T-helper 17 cell (primary cell): ENCODE results near the gene HMCN2. TPM values are rescaled to one million over a fixed set of nuclear protein-coding genes. Genes with fewer than 3 reads are reported as not detected.
"Not testable (repeated sequence)": the region's sequence is repeated elsewhere in the genome, so short reads cannot be mapped to it uniquely, and the experiment has no call there.

Experiments used
- ATAC-seq: fragments of 150-1000 bp; cut with Tn5 transposase; 2 replicates; pipeline ENCODE4 v1.10.0; 2021; ENCODE audit warnings: mild to moderate bottlenecking, moderate library complexity
- DNase-seq, 3 donors: peaks; one replicate each; pipeline versions ENCODE4 v3.0.0 to v3.0.0-alpha.2; 2020 to 2021
- H3K9me3 ChIP-seq: one replicate; pipeline ENCODE4 v1.7.0; 2013; ENCODE audit warnings: low read length, mild to moderate bottlenecking; ENCODE audit not compliant: control insufficient read depth, poor library complexity, severe bottlenecking
- H3K27ac Mint-ChIP-seq: one replicate; pipeline ENCODE4 v1.8.0; 2022; ENCODE audit warnings: mild to moderate bottlenecking, moderate library complexity, mixed read lengths
- H3K27me3 Mint-ChIP-seq: one replicate; pipeline ENCODE4 v1.8.0; 2022; ENCODE audit warnings: mixed read lengths
- H3K36me3 Mint-ChIP-seq: one replicate; pipeline ENCODE4 v1.8.0; 2022; ENCODE audit warnings: low read depth, mixed read lengths
- H3K4me1 Mint-ChIP-seq: one replicate; pipeline ENCODE4 v1.8.0; 2022; ENCODE audit warnings: mild to moderate bottlenecking, mixed read lengths
- H3K4me3 Mint-ChIP-seq: one replicate; pipeline ENCODE4 v1.8.0; 2022; ENCODE audit warnings: mild to moderate bottlenecking, moderate library complexity, mixed read lengths
- total RNA-seq, 4 donors: library from RNA in 2 of 4; stranded (reverse) in 2 of 4; gene quantifications; one replicate each; pipeline ENCODE4 v1.2.3 and lab custom pipeline; 2022 to 2026

Gene HMCN2
- total RNA-seq, 2 donors from 2014 or later: 0.12 TPM; not detected in 1

DNA sequence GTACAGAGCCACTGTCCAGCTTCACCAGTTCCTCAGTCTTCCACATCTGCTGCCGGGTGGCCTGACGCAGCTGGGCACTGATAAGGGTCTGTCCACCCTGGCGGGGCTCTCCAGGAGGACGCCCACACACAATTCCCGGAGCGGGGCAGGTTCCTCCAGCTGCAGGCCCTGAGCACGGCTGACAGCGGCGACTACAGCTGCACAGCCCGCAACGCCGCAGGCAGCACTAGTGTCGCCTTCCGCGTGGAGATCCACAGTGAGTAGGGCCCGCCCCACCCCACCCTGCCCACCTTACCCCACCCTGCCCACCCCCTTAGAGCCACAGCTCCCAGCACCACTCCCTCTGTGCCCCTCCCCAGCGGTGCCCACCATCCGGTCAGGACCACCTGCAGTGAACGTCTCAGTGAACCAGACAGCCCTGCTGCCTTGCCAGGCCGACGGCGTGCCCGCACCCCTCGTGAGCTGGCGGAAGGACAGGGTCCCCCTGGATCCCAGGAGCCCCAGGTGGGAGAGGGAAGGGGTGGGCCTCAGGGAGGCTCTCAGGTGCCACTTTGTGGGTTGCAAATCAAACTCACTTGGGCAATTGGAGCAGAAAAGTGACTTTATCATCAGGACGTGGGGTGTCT lies 130.4 kb downstream of the HMCN2 start:
- H3K36me3 Mint-ChIP-seq: peaks cover 3% of the 10 kb centered on the region
- H3K4me1 Mint-ChIP-seq: no peaks in the 10 kb centered on the region
- no peak for ATAC-seq
- peaks cover 19% of the 10 kb centered on the region for H3K27me3 Mint-ChIP-seq
- no peaks in the 10 kb centered on the region for H3K9me3 ChIP-seq
- no peak for DNase-seq
- H3K27ac Mint-ChIP-seq: no peak overlapping the region
- H3K4me3 Mint-ChIP-seq: no peak overlapping the region

DNA sequence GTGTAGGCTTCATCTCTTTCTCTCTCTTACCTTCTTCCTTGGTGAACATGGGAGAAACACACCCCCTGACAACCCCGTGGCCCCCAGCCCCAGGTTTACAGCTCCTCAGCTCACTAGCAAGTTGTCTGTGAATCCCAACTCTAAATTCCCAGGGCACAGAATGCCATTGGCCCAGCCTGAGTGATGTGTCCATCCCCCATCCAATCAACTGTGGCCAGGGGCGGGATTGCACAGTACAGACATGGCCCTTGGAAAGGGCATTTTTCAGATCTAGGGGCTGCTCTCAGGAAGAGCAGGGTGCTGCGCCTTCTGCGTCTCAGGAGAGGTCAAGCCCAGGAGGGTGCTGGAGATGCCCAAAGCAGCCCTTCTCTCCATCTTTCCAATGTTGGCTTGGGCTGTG lies 131.0 kb downstream of the HMCN2 start:
- Mint-ChIP-seq H3K27me3 (peaks cover 19% of the 10 kb centered on the region), H3K36me3 (peaks cover 3% of the 10 kb centered on the region), H3K27ac (no peak overlapping the region), H3K4me3 (no peak overlapping the region), H3K4me1 (no peaks in the 10 kb centered on the region)
- ATAC-seq (no peak), DNase-seq (no peak)
- H3K9me3 ChIP-seq: no peaks in the 10 kb centered on the region

DNA sequence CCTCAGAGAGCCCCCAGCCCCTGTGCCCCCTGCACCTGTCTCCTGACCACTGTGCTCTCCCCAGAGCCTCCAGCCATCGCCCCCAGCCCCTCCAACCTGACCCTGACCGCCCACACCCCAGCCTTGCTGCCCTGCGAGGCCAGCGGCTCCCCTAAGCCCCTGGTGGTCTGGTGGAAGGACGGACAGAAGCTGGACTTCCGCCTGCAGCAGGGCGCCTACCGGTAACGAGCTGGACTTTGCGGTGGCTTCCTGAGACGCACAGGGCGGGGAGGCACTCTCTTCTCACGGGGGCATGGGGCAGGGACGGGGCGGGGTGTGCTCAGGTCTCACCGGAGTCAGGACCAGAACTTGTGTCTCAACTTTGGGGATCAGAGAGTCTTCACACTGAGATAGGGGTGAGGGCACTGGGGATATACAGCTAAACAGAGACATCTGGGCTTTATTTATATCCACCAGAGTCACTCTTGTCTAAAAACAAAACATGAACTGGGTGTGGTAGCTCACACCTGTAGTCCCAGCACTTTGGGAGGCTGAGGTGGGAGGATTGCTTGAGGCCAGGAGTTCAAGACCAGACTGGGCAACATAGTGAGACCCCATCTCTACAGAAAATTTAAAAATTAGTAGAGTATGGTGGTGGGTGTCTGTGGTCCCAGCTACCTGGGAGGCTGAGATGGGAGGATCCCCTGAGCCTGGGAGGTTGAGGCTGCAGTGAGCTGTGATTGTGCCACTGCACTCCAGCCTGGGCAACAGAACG lies 133.1 kb downstream of the HMCN2 start:
- H3K27ac Mint-ChIP-seq: no peak overlapping the region
- peaks cover 19% of the 10 kb centered on the region for H3K27me3 Mint-ChIP-seq
- H3K4me1 Mint-ChIP-seq: no peaks in the 10 kb centered on the region
- DNase-seq: no peak
- H3K36me3 Mint-ChIP-seq: no peaks in the 10 kb centered on the region
- ATAC-seq: no peak
- no peaks in the 10 kb centered on the region for H3K9me3 ChIP-seq
- no peak overlapping the region for H3K4me3 Mint-ChIP-seq

DNA sequence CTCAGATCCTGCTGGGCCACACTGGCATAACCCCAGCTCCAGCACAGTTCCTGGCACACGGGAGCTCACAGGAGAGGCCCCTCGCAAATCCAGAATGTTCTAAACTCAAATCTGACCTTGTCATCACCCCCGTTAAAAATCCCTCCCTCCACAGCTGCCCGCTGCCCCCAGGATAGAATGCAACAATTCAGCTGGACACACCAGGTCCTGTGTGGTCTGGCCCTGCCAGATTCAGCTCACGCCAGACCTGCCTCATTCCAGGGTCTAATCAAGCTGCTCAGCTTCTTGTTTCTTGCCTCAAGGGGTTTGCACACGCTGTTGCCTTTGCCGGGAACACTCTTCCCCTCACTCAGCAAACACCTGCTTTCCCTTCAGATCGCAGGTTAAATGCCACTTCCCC lies 134.2 kb downstream of the HMCN2 start:
- DNase-seq (no peak), ATAC-seq (no peak)
- H3K9me3 ChIP-seq: no peaks in the 10 kb centered on the region
- Mint-ChIP-seq H3K4me3 (no peak overlapping the region), H3K4me1 (no peaks in the 10 kb centered on the region), H3K36me3 (no peaks in the 10 kb centered on the region), H3K27me3 (peaks cover 25% of the 10 kb centered on the region), H3K27ac (no peak overlapping the region)

DNA sequence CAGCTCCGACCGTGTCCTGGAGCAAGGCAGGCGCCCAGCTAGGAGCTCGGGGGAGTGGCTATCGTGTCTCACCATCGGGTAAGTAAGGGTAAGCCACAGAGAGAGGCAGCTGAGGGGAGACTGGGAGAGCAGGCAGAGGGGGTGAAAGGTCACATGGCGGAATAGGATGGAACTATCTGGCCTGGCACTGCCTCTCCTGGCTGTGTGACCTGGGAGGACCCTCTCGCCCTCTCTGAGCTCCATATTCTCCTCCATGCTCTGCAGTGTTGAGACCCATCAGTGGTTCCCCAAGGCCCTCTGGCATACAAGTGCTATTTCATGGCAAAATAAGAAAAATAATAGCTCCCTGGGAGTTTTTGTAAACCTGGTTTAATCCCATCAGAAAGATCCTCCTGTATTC lies 135.3 kb downstream of the HMCN2 start:
- ATAC-seq (no peak), DNase-seq (no peak)
- no peaks in the 10 kb centered on the region for H3K9me3 ChIP-seq
- H3K27ac Mint-ChIP-seq: no peak overlapping the region
- peaks cover 25% of the 10 kb centered on the region for H3K27me3 Mint-ChIP-seq
- no peaks in the 10 kb centered on the region for H3K36me3 Mint-ChIP-seq
- H3K4me1 Mint-ChIP-seq: no peaks in the 10 kb centered on the region
- H3K4me3 Mint-ChIP-seq: no peak overlapping the region

DNA sequence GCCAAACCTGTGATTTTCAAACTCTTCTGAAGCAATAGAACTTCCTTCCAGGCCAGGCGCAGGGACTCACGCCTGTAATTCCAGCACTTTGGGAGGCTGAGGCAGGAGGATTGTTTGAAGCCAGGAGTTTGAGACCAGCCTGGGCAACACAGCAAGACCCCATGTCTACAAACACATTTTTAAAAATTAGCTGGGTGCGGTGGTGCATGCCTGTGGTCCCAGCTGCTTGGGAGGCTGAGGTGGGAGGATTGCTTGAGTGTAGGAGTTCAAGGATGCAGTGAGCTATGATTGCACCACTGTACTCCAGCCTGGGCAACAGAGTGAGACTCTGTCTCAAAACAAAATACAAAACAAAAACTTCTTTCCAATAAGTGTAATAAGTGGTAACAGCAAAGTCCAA lies 136.2 kb downstream of the HMCN2 start:
- not testable (repeated sequence) for DNase-seq, H3K9me3 ChIP-seq, H3K27ac Mint-ChIP-seq, ATAC-seq, H3K4me3 Mint-ChIP-seq, H3K4me1 Mint-ChIP-seq, H3K36me3 Mint-ChIP-seq
- H3K27me3 Mint-ChIP-seq: peaks cover 23% of the 10 kb centered on the region

DNA sequence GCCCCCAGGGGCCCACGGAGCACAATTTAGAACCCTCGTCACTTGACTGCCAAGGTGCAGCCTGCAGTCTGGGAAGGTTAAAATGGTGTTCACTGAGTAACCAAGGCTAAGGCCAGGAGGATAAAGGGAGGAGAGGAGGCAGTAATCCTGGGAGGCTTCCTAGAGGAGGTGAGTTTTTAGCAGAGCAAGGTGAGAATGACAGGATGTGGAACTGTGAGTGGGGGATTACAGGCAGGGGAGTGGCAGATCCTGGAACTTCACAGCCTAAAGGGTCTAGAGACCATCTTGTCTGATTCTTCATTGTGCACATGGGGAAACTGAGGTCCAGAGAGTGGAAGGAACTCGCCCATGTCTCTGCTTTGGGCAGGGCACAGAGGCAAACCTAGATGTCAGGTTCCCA lies 136.7 kb downstream of the HMCN2 start:
- Mint-ChIP-seq H3K36me3 (no peaks in the 10 kb centered on the region), H3K4me3 (no peak overlapping the region), H3K27ac (no peak overlapping the region), H3K27me3 (peaks cover 19% of the 10 kb centered on the region), H3K4me1 (no peaks in the 10 kb centered on the region)
- ATAC-seq: no peak
- H3K9me3 ChIP-seq: no peaks in the 10 kb centered on the region
- no peak for DNase-seq

DNA sequence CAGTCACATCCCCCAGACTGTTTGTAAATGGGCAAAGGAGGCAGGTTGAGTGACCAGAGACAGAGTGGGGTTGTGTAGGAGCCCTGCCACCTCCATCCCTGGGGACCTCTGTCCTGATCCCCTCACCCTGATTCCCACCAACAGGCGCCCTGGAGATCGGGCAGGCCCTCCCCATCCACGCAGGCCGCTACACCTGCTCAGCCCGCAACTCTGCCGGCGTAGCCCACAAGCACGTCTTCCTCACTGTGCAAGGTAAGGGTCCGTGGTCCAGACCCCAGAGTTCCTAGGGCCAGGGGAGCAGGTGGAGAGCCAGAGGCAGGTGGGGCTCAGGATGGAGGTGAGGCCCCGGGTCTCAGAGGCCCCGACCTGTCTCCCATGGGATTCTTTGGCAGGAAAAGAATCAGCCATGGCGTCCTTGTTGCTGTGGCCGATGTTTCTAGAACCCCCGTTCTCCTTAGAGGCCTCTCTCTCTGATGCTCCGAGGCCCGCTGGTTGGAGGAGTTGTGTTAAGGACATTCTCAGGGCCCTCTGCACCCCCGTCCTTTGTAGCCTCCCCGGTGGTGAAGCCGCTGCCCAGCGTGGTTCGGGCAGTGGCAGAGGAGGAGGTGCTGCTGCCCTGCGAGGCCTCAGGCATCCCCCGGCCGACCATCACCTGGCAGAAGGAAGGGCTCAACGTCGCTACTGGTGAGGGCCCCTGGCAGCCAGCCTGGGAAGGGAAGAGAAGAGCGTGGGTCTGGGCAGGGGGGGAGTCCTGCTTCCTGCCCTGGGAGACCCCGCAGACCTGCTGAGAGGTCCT lies 137.3 kb downstream of the HMCN2 start:
- H3K36me3 Mint-ChIP-seq: no peaks in the 10 kb centered on the region
- no peak for DNase-seq

DNA sequence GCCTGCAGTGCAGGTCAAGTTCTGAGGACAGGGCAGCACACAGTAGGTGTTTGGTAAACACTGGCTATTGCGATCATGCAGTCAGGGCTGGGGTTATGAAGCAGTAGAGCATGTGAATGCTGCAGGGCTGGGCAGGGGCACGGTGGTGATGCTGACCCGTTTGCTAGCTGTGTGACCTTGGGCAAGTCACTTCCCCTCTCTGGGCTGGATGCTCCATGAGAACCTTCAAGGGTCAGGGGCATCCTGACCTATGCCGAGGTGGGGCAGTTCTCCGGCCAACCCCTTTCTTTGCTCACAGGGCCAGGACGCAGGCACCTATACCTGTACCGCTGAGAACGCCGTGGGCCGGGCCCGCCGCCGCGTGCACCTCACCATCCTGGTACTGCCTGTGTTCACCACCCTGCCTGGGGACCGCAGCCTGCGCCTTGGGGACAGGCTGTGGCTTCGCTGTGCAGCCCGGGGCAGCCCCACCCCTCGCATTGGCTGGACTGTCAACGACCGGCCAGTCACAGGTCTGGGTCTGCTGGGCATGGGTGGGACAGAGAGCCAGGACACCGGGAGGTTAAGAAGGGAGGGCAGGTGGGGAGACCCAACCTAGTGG lies 140.2 kb downstream of the HMCN2 start:
- no peaks in the 10 kb centered on the region for H3K9me3 ChIP-seq
- Mint-ChIP-seq H3K4me1 (peaks cover 2% of the 10 kb centered on the region), H3K4me3 (no peak overlapping the region), H3K27ac (no peak overlapping the region), H3K27me3 (peaks cover 19% of the 10 kb centered on the region), H3K36me3 (no peaks in the 10 kb centered on the region)
- no peak for DNase-seq
- no peak for ATAC-seq

More for the DNA sequence above, 137.3 kb downstream of the HMCN2 start:
- no peak for ATAC-seq
- no peak overlapping the region for H3K4me3 Mint-ChIP-seq
- H3K9me3 ChIP-seq: no peaks in the 10 kb centered on the region
- H3K27me3 Mint-ChIP-seq: peaks cover 19% of the 10 kb centered on the region
- no peaks in the 10 kb centered on the region for H3K4me1 Mint-ChIP-seq
- no peak overlapping the region for H3K27ac Mint-ChIP-seq

DNA sequence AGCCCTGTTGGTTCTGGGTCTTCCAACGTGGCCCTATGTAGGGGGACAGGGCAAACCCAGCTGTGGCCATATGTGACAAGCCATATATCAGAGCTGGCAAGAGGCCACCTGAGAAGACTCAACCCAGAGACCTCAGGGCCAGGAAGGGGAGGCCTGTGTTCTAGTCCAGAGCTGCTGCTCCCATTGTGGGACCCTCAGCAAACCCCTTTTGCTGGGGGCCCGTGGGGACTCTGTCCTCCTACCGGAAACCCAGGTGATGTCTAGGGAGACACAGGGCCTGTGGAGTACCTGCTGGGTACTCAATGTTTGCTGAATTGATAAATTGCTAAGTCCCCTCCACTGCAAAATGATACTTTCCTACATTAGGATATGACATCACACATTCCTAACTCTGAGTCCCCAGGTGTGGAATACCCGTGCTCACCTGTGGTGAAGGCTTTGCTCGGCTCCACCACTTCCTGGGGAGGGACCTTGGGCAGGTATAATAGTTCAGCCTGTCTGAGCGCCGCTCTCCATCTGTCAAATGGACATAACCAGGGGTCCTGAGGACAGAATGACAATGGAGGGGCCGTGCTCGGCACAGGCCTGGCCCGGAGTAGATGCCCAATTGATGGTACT lies 140.8 kb downstream of the HMCN2 start:
- Mint-ChIP-seq H3K36me3 (no peaks in the 10 kb centered on the region), H3K4me3 (no peak overlapping the region), H3K27ac (no peak overlapping the region), H3K27me3 (peaks cover 19% of the 10 kb centered on the region), H3K4me1 (peaks cover 2% of the 10 kb centered on the region)
- ATAC-seq (no peak), DNase-seq (no peak)
- no peaks in the 10 kb centered on the region for H3K9me3 ChIP-seq

DNA sequence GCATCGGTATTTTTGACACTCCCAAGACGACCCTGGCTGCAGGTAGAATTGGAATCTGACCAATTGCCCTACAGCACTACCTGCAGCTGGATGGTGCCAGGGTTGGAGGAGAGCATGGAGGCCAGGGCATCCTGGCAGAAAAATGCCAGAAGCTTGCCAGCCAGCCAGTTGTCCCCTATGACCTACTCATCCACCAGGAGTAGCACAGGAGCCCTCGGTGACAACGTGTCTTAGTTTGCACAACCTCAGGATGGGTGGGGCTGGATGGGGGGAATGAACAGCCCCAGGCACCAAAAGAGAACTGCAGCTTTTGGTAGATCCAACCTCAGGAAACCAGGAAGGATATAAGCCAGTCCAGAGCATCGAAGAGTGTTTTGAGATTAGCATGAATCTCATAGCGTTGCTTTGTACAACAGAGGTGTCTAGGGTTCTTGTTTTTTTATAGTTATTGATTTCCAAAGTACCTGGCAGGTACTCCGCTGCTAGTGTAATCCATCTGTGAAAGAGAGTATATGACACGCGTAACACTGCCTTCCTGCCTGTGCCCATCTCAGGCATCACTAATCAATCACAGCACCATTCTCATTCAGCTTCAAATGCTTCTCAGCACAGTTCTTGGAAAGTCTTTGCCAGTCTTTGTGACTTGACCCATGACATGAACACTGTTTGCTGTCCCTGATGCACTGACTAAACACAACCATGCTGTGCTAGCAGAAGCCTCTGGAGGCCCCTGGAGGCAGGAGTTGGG lies 142.5 kb downstream of the HMCN2 start:
- Mint-ChIP-seq H3K4me3 (no peak overlapping the region), H3K27me3 (peaks cover 9% of the 10 kb centered on the region), H3K27ac (no peak overlapping the region)

DNA sequence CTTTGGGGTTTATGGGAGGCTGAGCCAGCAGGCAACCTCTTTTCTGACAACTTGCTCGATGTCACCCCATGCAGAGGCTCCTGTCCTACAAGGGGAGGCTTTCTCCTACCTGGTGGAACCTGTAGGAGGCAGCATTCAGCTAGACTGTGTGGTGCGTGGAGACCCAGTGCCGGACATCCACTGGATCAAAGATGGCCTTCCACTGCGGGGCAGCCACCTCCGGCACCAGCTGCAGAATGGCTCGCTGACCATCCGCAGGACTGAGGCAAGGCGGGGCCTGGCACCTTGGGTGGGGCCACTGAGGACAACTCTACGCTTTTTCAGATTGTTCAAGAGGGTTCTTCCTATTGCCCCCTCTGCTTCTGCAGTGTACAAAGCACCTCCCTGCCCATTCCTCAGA lies 143.1 kb downstream of the HMCN2 start:
- H3K27ac Mint-ChIP-seq: no peak overlapping the region
- no peak overlapping the region for H3K4me3 Mint-ChIP-seq
- DNase-seq (no peak), ATAC-seq (no peak)
- H3K36me3 Mint-ChIP-seq: no peaks in the 10 kb centered on the region
- peaks cover 2% of the 10 kb centered on the region for H3K4me1 Mint-ChIP-seq
- H3K27me3 Mint-ChIP-seq: peaks cover 15% of the 10 kb centered on the region
- H3K9me3 ChIP-seq: no peaks in the 10 kb centered on the region

More for the DNA sequence above, 142.5 kb downstream of the HMCN2 start:
- Mint-ChIP-seq H3K36me3 (no peaks in the 10 kb centered on the region), H3K4me1 (peaks cover 2% of the 10 kb centered on the region)
- no peaks in the 10 kb centered on the region for H3K9me3 ChIP-seq
- ATAC-seq (no peak), DNase-seq (no peak)
